ENCODE measurements around the gene VPS4B. TPM values are rescaled to one million over a fixed set of nuclear protein-coding genes. Genes with fewer than 3 reads are reported as not detected.
A peak's percentile ranks its signal among the peaks of the same experiment; 100 is the strongest.
"Not testable (repeated sequence)": the region's sequence is repeated elsewhere in the genome, so short reads cannot be mapped to it uniquely, and the experiment has no call there.

The VPS4B gene
- total RNA-seq, result 100 to 1,000 TPM; 123 to 163 TPM
- long read RNA-seq, transcript VPS4B-201 (11 exons, 3,324 nt), result major isoform, 155 of 181 reads
- long read RNA-seq, partial matches to known transcripts, result 20 of 181 reads
- long read RNA-seq, other reads (novel, unspliced or antisense), result 6 of 181 reads

- ATAC-seq (peak; percentile 97), DNase-seq (peak; percentile 99 to 100)
- intact Hi-C loops (cut with DNase I, micrococcal nuclease), result no loop called here
These were observed at the start of gene VPS4B for GRCh38 chr18:63422087-63422863. VPS4B (minus strand) TSS chr18:63422476; CDS start chr18:63422259, 217 bp downstream.

DNA sequence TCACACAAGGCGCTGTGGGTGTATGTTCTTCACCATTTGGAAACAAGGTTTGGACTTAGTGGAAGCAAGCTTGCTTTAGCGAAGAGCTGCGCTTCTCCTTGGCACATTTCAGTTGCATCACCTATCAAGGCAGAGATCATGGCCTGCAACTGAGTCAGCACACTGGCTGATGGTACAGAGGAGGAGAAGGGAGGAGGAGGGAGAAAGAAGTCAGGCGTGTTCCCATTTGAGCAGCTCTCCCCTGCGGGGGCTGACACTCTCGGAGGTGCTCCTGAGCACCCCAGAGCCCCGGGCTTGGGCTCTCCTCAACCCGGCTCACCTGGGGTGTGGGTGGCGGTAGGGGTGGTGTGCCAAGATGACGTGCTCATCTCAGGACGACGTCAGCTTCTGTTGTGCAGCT, 48.5 kb upstream of the VPS4B start:
- DNase-seq (no peak), ATAC-seq (no peak)
- intact Hi-C loops (cut with DNase I, micrococcal nuclease), result no loop called here

DNA sequence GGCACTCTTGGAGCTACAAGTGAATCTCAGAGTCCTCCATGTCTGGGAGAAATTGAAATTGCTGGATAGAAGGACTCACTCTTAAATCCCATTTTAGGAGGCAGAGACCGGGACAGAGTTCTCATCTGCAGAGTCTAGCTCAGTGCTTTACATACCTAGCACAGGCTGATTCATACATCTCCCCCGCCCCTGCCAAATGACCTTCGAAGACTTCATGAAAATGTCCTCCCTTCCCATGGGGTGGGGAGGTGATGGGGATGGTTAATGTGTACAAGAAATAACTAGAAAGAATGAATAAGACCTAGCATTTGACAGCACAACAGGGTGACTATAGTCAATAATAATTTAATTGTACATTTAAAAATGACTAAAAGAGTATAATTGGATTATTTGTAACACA, 46.3 kb upstream of the VPS4B start:
- intact Hi-C loops (cut with DNase I, micrococcal nuclease), result no loop called here
- DNase-seq, result no peak
- no peak for ATAC-seq

DNA sequence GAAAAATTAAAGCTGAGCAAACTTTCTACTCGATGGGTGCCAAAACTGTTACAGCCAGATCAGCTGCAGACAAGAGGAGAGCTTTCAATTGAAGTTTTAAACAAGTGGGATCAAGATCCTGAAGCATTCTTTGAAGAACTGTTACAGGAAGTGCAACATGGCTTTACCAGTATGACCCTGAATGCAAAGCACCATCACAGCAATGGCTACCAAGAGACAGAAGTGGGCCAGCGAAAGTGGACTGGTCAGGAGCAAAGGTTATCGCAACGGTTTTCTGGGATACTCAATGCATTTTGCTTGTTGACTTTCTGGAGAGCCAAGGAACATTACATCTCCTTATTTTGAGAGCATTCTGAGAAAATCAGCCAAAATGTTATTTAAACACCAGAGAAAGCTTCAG, 45.4 kb upstream of the VPS4B start:
- intact Hi-C loops (cut with DNase I, micrococcal nuclease), result no loop called here
- DNase-seq (no peak), ATAC-seq (no peak)

- no peak for DNase-seq
- ATAC-seq, result no peak
- intact Hi-C loops (cut with DNase I, micrococcal nuclease), result no loop called here
These were observed 42.8 kb upstream of the VPS4B start for GRCh38 chr18:63465059-63465458.

- ATAC-seq (no peak), DNase-seq (no peak)
- intact Hi-C loops (cut with DNase I, micrococcal nuclease), result no loop called here
These were observed 42.2 kb upstream of the VPS4B start for GRCh38 chr18:63464434-63464833.

GRCh38 chr18:63460414-63460813, 38.1 kb upstream of the VPS4B start:
- DNase-seq (no peak), ATAC-seq (no peak)
- intact Hi-C loops (cut with DNase I, micrococcal nuclease), result no loop called here

GRCh38 chr18:63457977-63458376, 35.7 kb upstream of the VPS4B start:
- intact Hi-C loops (cut with DNase I, micrococcal nuclease), result no loop called here

DNA sequence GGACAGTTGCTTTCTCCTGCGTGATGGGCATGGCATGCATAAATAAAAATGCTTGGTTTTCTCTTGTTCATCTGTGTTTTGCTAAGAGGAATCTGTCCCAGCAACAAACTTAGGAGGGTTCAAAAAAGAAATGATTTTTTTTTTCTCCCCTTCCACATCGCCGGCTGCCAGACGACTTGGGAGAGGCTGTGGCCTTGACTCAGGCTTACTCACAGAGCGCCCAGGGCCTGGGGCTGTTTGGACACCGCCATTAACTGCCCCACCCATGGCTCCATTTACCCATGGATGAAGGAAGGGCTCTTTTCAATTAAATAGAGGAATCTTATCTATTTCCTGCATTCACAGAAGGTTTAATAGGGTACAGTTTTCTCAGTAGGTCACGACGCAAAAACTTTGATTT, 32.2 kb upstream of the VPS4B start:
- intact Hi-C loops (cut with DNase I, micrococcal nuclease), result no loop called here
- ATAC-seq, result peak; percentile 47
- peak; percentile 44 to 54 for DNase-seq

More at GRCh38 chr18:63457977-63458376, 35.7 kb upstream of the VPS4B start:
- DNase-seq (peak; percentile 73 to 77), ATAC-seq (peak; percentile 97)

DNA sequence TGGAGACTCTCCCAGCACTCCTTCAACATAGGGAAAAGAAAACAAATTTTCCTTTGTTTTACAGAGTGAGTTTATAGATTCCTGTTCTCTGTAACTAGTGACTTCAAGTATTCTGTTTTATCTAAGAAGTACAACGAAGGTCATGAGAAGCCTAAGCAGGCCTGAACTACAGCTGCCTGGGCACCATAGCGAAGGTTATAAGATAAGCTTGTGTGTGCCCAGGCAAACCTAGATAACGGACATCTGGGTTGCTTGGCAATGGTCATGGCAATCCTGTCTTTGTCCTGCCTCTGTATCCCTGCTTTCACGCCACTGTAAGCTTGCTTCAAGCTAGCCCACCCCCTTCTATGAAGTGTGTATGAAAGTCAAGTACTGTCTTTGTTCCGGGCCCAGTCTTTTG, 30.5 kb upstream of the VPS4B start:
- peak; percentile 6 for ATAC-seq
- DNase-seq; intact Hi-C loops (cut with DNase I, micrococcal nuclease): not testable (repeated sequence)

DNA sequence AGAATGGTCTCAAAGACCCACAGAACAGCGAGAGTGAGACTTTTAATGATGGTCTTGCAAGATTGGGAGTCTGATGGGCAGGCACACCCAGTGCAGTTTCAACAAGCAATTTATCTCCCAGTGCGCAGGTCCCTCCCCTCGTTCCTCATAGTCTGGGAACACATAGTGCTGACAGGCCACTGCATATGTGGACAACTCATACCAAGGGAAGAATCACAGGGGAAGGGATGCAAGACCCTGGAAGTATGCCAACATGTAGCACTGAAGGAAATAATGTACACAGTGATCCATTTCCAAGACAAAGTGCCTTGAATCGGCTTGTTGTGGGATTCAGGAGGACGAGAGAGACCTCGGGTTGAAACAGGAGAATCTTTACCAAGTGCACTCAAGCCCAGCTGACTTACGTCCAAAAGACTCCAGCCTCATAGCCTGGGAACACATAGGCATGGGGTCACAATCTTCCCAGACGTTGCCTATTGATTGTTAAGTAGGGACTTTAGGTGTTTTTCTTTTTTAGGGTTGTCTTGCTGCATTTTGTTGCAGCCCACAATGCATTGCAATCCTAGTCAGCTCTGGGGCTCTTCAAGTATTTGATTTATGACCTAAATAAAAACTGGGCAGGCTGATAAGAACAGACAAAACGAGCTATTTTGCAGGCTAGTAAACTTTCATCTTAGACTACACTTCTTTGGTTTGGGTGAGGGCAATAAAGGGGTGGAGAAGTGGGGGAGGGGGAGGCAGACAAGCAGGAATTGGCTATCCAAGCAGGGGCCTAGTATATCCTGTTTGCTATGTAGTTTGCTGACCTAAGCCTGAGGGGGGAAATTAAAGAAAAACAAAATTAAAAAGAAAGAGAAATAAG, 29.8 kb upstream of the VPS4B start:
- ATAC-seq (peak; percentile 80), DNase-seq (peak; percentile 65 to 83)
- intact Hi-C loops (cut with DNase I, micrococcal nuclease), result no loop called here

DNA sequence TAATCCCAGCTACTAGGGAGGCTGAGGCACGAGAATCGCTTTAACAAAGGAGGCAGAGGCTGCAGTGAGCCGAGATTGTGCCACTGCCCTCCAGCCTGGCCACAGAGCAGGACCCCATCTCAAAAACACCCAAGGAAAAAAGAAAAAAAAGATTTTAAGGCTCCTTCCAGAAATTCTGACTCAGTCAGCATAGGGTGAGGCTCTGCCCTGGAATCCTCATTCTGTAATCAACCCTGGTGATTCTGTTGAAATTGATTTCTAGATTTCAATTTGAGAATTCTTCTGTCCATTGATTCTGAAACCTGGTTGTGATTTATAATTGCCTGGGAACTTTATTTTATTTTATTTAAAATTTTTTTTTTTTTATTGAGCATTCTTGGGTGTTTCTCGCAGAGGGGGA, 27.1 kb upstream of the VPS4B start:
- ATAC-seq, result no peak
- intact Hi-C loops (cut with DNase I, micrococcal nuclease), result loop anchor here in 1 of 2 donors (10.0 kb wide), 1 partner anchor 435 kb away; no protein-coding TSS in a partner anchor
- DNase-seq, result no peak

DNA sequence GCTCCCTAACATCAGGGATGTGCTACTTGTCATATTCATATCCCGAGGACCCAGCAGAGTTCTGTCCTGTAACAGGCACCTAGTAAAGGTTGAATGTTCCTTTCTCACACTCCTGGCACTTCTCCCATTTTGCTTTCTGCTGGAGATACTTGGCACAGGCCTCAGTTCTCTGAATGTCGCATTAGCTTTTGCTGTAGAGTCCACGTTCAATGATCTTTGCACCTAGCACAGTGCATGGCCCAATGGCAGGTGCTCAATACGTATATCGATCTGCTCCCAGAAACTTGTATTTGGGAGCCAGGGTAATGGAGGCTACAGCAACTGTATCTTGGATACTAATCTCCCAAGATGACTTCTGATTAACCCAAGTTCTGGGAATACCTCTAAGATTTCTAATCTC, 24.8 kb upstream of the VPS4B start:
- ATAC-seq, result no peak
- DNase-seq, result no peak
- intact Hi-C loops (cut with DNase I, micrococcal nuclease), result loop anchor here in 1 of 2 donors (10.0 kb wide), 1 partner anchor 432 kb away; no protein-coding TSS in a partner anchor

DNA sequence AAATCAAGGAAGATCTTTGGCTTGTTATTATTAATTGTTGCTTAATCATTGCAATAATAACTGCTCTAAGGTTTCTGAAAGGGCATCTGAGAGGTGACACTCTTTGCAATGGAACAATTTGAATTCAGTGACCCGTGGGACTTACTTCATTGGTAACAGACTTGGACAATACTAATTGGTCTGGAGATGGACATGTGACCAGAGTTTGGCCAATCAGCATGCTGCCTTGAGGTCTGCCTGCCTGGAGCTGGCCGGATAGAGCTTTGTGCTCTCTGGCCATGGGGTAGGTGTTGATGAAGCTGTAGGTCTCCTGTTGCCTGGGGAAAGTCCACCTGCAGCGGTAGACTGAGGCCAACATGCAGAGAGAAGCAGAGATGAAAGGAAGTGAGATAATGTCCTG, 24.0 kb upstream of the VPS4B start:
- no peak for DNase-seq
- intact Hi-C loops (cut with DNase I, micrococcal nuclease), result loop anchor here in 1 of 2 donors (10.0 kb wide), 1 partner anchor 431 kb away; no protein-coding TSS in a partner anchor
- no peak for ATAC-seq

DNA sequence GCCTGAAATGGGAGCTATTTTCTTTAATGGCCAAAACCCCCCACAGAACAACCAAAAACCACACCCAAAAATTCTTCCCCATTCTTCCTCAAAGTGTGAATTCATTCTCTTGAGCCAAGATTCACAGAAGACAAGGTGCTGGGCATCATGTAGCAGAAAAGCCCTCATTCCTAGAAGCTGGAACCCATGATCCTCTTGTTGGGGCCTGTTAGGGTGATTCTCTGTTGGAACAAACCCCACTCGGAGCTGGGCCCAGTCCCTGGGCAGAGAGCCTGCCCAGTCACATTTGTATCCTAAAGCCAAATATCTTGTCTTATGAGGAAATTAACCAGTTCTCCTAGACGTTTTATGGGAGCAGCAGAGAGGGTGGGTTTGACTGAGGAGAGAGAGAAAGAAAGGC, 22.8 kb upstream of the VPS4B start:
- intact Hi-C loops (cut with DNase I, micrococcal nuclease), result loop anchor here in 1 of 2 donors (10.0 kb wide), 1 partner anchor 430 kb away; no protein-coding TSS in a partner anchor
- no peak for ATAC-seq
- DNase-seq, result no peak

DNA sequence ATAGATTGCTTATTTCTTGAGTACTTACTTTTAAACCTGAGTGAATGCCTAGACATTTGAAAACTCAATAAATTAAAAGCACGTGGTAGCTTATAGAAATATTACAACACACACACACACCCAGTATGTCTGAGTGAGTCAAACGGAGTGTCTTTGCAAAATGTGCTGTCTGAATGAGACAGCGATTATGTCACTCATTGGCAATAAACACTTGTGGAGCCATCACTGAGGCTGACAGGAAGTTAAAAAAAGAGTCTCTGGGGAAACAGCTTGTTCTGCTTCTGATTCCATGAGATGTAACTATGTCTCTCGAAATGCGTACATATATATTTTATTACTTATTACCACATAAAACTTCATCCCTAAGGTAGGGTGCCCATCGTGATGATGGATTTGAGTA, 22.3 kb upstream of the VPS4B start:
- ATAC-seq (peak; percentile 62), DNase-seq (no peak)
- intact Hi-C loops (cut with DNase I, micrococcal nuclease), result loop anchor here in 1 of 2 donors (10.0 kb wide), 1 partner anchor 430 kb away; no protein-coding TSS in a partner anchor

GRCh38 chr18:63443829-63444228, 21.6 kb upstream of the VPS4B start:
- no peak for DNase-seq
- intact Hi-C loops (cut with DNase I, micrococcal nuclease), result loop anchor here in 1 of 2 donors (10.0 kb wide), 1 partner anchor 429 kb away; no protein-coding TSS in a partner anchor
- ATAC-seq, result no peak

DNA sequence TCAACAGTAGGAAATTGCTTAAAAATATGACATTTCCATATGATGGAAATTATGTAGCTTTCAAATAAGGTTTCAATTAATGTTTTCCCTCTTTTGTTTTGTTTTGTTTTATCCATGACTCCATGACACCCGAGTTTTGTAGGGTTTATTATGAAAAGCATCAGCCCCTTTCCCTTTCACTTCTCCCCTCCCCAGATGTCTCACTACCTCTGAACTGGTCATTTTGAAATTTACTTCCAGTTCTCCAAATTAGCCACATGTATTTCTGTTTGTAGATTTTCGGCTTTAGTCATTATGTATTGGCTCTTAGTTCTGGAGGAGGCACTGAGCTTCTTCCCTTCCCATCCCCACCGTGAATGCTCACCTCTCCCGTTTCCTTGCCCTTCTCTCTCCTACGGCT, 18.6 kb upstream of the VPS4B start:
- DNase-seq (no peak), ATAC-seq (no peak)
- intact Hi-C loops (cut with DNase I, micrococcal nuclease), result loop anchor here in 1 of 2 donors (10.0 kb wide), 1 partner anchor 426 kb away; no protein-coding TSS in a partner anchor

DNA sequence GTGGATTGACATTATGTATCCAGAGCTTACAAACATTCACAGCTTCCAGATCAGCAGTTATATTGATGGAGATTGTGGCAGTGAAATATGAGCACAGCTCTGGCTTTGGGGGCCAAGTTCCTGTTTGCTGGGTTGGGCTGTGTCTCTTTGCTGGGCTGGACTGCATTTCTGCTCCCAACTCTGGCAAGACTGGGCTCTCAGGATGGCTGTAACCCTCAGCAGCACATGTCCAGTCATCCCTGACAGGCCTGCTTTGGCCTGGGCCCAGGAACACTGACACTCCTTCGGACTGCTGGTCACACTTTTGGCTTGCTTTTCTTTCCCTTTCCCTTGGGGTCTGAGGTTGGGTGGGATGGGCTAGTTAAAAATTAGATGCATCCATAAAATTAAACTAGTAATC, 17.9 kb upstream of the VPS4B start:
- intact Hi-C loops (cut with DNase I, micrococcal nuclease), result loop anchor here in 1 of 2 donors (10.0 kb wide), 1 partner anchor 425 kb away; no protein-coding TSS in a partner anchor
- DNase-seq (peak in 1 of 2 donors; percentile 13), ATAC-seq (no peak)
